ENCODE measurements around the gene LIX1L. TPM values are rescaled to one million over a fixed set of nuclear protein-coding genes. Genes with fewer than 3 reads are reported as not detected.

LIX1L gene
- total RNA-seq, 1 experiment from 2014 or later, result 0.82 TPM

GRCh38 chr1:145959957-145960467 lies 2.2 kb upstream of the LIX1L start:
- POLR2A ChIA-PET, result no interaction called here
- no TSS peak for BruUV-seq (replicated peaks)

GRCh38 chr1:145959333-145959732 lies 1.5 kb upstream of the LIX1L start:
- intact Hi-C loops (cut with micrococcal nuclease; ENCODE audit: unreplicated experiment), result no loop called here
- DNase-seq, result no peak
- peak overlapping the region; percentile 14 for H3K4me3 Mint-ChIP-seq (ENCODE audit: unreplicated experiment)
- H3K36me3 Mint-ChIP-seq (ENCODE audit: insufficient read depth, unreplicated experiment), result no peaks in the 10 kb centered on the region
- H3K36me3 ChIP-seq (ENCODE audit: control insufficient read depth, insufficient read depth, low read length), result no peaks in the 10 kb centered on the region
- H3K9me3 Mint-ChIP-seq (ENCODE audit: unreplicated experiment), result no peaks in the 10 kb centered on the region
- no TSS peak for BruUV-seq (replicated peaks)
- no peaks in the 10 kb centered on the region; the same call in 1 of the 2 replicates for H3K27me3 ChIP-seq (replicated peaks; ENCODE audit: control insufficient read depth, insufficient read depth, low read length)
- H3K27ac Mint-ChIP-seq (ENCODE audit: unreplicated experiment), result no peak overlapping the region
- H3K9me3 ChIP-seq, result no peaks in the 10 kb centered on the region
- POLR2A ChIA-PET, result interaction anchor here (2.4 kb wide), 1 partner anchor 32 kb away, joined by 14 read pairs; the partner anchor contains the start of gene RBM8A
- peaks cover 15% of the 10 kb centered on the region for H3K27me3 Mint-ChIP-seq (ENCODE audit: insufficient read depth, unreplicated experiment)
- peaks cover 35% of the 10 kb centered on the region for H3K4me1 ChIP-seq
- TF ChIP-seq CTCF (IDR thresholded peaks at IDR 0.05; ENCODE audit: insufficient read depth in 1 of 2, low read depth in 1 of 2, low read length in 1 of 2, severe bottlenecking in 1 of 2, unreplicated experiment in 1 of 2), result no peak
- H3K4me1 Mint-ChIP-seq (ENCODE audit: low read depth, unreplicated experiment), result peaks cover 29% of the 10 kb centered on the region
- CTCF ChIA-PET, result no interaction called here
- H3K4me3 ChIP-seq (ENCODE audit: low read depth, low read length), result no peak overlapping the region

More at GRCh38 chr1:145959957-145960467, 2.2 kb upstream of the LIX1L start:
- intact Hi-C loops (cut with micrococcal nuclease; ENCODE audit: unreplicated experiment), result loop anchor here (2.0 to 5.0 kb wide), 3 partner anchors 52 to 77 kb away; no protein-coding TSS in a partner anchor
- no peaks in the 10 kb centered on the region for H3K9me3 ChIP-seq
- Mint-ChIP-seq H3K36me3 (ENCODE audit: insufficient read depth, unreplicated experiment) (no peaks in the 10 kb centered on the region), H3K27me3 (ENCODE audit: insufficient read depth, unreplicated experiment) (peaks cover 15% of the 10 kb centered on the region), H3K27ac (ENCODE audit: unreplicated experiment) (no peak overlapping the region), H3K9me3 (ENCODE audit: unreplicated experiment) (no peaks in the 10 kb centered on the region), H3K4me3 (ENCODE audit: unreplicated experiment) (no peak overlapping the region), H3K4me1 (ENCODE audit: low read depth, unreplicated experiment) (peaks cover 29% of the 10 kb centered on the region)
- H3K27me3 ChIP-seq (replicated peaks; ENCODE audit: control insufficient read depth, insufficient read depth, low read length), result no peaks in the 10 kb centered on the region; the same call in 1 of the 2 replicates
- H3K36me3 ChIP-seq (ENCODE audit: control insufficient read depth, insufficient read depth, low read length), result no peaks in the 10 kb centered on the region
- H3K4me1 ChIP-seq, result peaks cover 28% of the 10 kb centered on the region
- CTCF ChIA-PET, result interaction anchor here (0.8 kb wide), 1 partner anchor 41 kb away, joined by 3 read pairs; no protein-coding TSS in a partner anchor
- no peak for TF ChIP-seq CTCF (IDR thresholded peaks at IDR 0.05; ENCODE audit: insufficient read depth in 1 of 2, low read depth in 1 of 2, low read length in 1 of 2, severe bottlenecking in 1 of 2, unreplicated experiment in 1 of 2)
- H3K4me3 ChIP-seq (ENCODE audit: low read depth, low read length), result peak overlapping the region; percentile 40; the same call in 1 of the 2 replicates
- DNase-seq, result no peak

- H3K4me1 ChIP-seq, result peaks cover 31% of the 10 kb centered on the region
- Mint-ChIP-seq H3K9me3 (ENCODE audit: unreplicated experiment) (no peaks in the 10 kb centered on the region), H3K27ac (ENCODE audit: unreplicated experiment) (no peak overlapping the region), H3K36me3 (ENCODE audit: insufficient read depth, unreplicated experiment) (no peaks in the 10 kb centered on the region), H3K27me3 (ENCODE audit: insufficient read depth, unreplicated experiment) (peaks cover 15% of the 10 kb centered on the region), H3K4me3 (ENCODE audit: unreplicated experiment) (no peak overlapping the region), H3K4me1 (ENCODE audit: low read depth, unreplicated experiment) (peaks cover 29% of the 10 kb centered on the region)
- H3K36me3 ChIP-seq (ENCODE audit: control insufficient read depth, insufficient read depth, low read length), result no peaks in the 10 kb centered on the region
- H3K4me3 ChIP-seq (ENCODE audit: low read depth, low read length), result no peak overlapping the region
- no peaks in the 10 kb centered on the region for H3K9me3 ChIP-seq
- ChIA-PET POLR2A (interaction anchor here (1.1 to 2.4 kb wide), 3 partner anchors 32 to 99 kb away, joined by 3 to 14 read pairs (median 7); partner anchors contain the start of genes PIAS3 and RBM8A), CTCF (interaction anchor here (0.6 to 2.1 kb wide), 5 partner anchors 11 to 79 kb away, joined by 3 to 15 read pairs (median 3); partner anchors contain the start of gene RBM8A)
- no peaks in the 10 kb centered on the region; the same call in 1 of the 2 replicates for H3K27me3 ChIP-seq (replicated peaks; ENCODE audit: control insufficient read depth, insufficient read depth, low read length)
- no peak for DNase-seq
- intact Hi-C loops (cut with micrococcal nuclease; ENCODE audit: unreplicated experiment), result no loop called here
- no peak for TF ChIP-seq CTCF (IDR thresholded peaks at IDR 0.05; ENCODE audit: insufficient read depth in 1 of 2, low read depth in 1 of 2, low read length in 1 of 2, severe bottlenecking in 1 of 2, unreplicated experiment in 1 of 2)
- BruUV-seq (replicated peaks), result no TSS peak
Measured at GRCh38 chr1:145958734-145959133, 917 bp upstream of the LIX1L start.

Data from Caco-2 (cell line).